ENCODE data around the gene TTC8. TPM values are rescaled to one million over a fixed set of nuclear protein-coding genes. Genes with fewer than 3 reads are reported as not detected.
"Not testable (repeated sequence)": the region's sequence is repeated elsewhere in the genome, so short reads cannot be mapped to it uniquely, and the experiment has no call there.

Gene TTC8
- 24.6 and 25.7 TPM in 2 replicates for total RNA-seq (2014; rRNA removed; shearing (Covaris generic))

DNA sequence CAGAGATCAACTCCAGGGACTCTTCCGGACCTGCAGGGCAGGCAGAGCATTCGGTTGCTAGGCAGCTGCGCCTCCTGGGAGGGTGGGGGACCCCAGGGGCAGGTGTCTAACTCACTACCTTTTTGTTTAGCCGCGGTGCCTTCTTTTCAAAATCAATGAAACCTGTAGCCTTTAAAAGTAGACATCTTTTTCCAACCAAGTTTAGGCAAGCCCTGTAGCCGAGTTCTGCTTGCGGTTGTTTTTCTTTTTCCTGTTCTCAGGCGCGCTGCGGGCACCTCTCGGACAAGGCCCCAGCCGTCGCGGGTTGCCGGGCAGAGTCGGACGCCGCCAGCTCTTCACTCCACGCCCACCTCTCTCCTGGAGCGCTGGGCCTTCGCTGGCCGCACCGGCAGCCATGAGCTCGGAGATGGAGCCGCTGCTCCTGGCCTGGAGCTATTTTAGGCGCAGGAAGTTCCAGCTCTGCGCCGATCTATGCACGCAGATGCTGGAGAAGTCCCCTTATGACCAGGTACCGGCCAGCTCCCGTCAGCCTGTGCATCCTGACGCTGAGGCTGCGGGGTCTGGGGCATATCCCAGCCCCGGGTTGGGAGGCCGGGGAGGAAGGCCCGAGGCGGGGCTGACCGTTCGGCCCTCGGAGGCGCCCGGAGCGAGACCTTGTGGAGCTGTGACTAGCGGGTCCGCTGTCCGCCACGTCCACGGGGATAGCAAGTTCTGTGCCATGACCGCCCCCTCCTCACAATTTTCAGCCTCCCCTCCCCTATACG is at the start of gene TTC8:
Gene TTC8, plus strand, starts transcription at position 338 of the 764 bp plus-strand sequence. Its CDS starts 57 bp downstream, at position 395.
- Histone ChIP-seq H3K27me3 (replicated peaks) (peaks cover 3% of the 10 kb centered on the region; the same call in 1 of the 2 replicates), H3K4me1 (replicated peaks) (peaks cover 12% of the 10 kb centered on the region), H3K27ac (peak within 1 kb of the TSS; percentile 93), H3K36me3 (no peaks in the 10 kb centered on the region), H3K4me3 (peak within 1 kb of the TSS; percentile 62), H3K9me3 (replicated peaks) (no peaks in the 10 kb centered on the region; the same call in 1 of the 2 replicates)
- peak; percentile 86 to 98 for DNase-seq (ENCODE audit: low read depth in 1 of 2, low spot score in 2 of 2)

DNA sequence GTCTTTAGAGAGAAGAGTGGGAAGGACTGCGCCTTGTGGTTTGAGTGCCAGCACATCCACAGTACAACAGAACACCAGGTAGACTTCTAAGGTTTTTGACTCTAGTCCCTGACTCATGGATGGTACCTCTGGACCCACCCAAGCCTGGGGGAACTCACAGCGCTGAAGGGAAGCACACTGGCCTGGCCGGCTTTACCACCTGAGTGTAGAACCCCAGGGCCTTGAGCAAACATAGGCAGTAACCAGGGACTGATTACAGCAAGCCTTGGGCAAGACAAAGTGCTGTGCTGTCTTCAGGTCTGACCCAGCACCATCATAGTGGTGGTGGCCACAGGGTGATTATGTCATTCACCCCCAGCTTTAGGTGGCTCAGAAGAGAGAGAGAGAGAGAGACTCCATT is 48.9 kb upstream of the TTC8 start:
- no peaks in the 10 kb centered on the region; the same call in 1 of the 2 replicates for H3K27me3 ChIP-seq (replicated peaks)
- H3K4me3 ChIP-seq = no peak overlapping the region
- H3K27ac ChIP-seq = no peak overlapping the region

DNA sequence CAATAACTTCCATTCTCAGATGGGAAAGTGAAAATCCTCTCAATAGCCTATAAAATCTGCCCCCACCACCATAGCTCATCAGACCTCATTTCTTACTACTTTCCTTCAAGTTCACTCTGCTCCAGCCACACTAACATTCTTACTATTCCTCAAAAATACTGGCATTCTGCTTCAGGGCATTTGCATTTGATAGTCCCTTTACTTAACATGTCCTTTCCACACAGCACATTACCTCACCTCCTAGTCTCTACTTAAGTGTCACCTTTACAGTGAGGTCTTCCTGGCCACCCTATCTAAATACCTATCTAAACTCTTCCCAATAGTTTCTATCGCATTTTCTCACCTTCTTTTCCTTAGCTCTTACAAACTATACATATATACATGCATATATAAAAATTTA is 38.5 kb upstream of the TTC8 start:
- H3K4me1 ChIP-seq (replicated peaks) = no peaks in the 10 kb centered on the region
- peaks cover 16% of the 10 kb centered on the region for H3K27me3 ChIP-seq (replicated peaks)
- no peak overlapping the region for H3K27ac ChIP-seq
- no peak overlapping the region for H3K4me3 ChIP-seq
- no peaks in the 10 kb centered on the region for H3K9me3 ChIP-seq (replicated peaks)
- H3K36me3 ChIP-seq = no peaks in the 10 kb centered on the region
- DNase-seq (ENCODE audit: low read depth in 1 of 2, low spot score in 2 of 2) = no peak

More for the DNA sequence above, 48.9 kb upstream of the TTC8 start:
- no peaks in the 10 kb centered on the region for H3K36me3 ChIP-seq
- DNase-seq (ENCODE audit: low read depth in 1 of 2, low spot score in 2 of 2) = no peak
- H3K4me1 ChIP-seq (replicated peaks) = no peaks in the 10 kb centered on the region
- no peaks in the 10 kb centered on the region for H3K9me3 ChIP-seq (replicated peaks)

DNA sequence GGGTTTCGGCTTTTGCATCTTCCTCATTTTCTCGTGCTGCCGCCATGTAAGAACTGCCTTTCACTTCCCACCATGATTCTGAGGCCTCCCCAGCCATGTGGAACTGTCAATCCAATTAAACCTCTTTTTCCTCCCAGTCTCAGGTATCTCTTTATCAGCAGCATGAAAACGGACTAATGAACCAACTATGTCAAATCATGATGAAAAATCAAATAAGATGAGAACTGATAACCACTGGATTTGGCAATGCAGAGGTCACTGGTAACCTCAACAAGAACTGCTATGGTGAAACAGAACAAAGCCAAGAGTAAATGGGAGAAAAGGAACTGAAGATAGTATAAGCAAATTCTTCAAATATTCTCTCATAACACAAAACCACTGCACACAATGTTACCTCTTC is 37.7 kb upstream of the TTC8 start:
- no peaks in the 10 kb centered on the region for H3K36me3 ChIP-seq
- DNase-seq (ENCODE audit: low read depth in 1 of 2, low spot score in 2 of 2) = no peak
- H3K27me3 ChIP-seq (replicated peaks) = peaks cover 24% of the 10 kb centered on the region
- no peaks in the 10 kb centered on the region for H3K9me3 ChIP-seq (replicated peaks)
- H3K4me1 ChIP-seq (replicated peaks) = no peaks in the 10 kb centered on the region
- H3K4me3 ChIP-seq = no peak overlapping the region
- no peak overlapping the region for H3K27ac ChIP-seq

DNA sequence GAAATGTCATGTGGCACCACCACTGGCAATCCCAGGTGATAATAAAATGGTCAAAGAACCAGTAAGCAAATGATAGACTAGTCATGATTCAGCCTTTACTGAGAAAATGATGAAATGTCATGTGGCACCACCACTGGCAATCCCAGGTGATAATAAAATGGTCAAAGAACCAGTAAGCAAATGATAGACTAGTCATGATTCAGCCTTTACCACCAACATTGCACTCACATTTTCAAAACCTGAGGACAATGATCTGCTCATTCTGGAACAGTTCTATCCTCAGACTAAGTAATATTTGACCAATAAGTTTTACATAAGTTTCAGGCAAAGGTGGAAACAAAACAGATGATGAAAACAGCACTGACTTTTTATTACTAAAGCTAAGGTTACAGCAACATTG is 34.9 kb upstream of the TTC8 start:
- not testable (repeated sequence) for H3K4me3 ChIP-seq; H3K9me3 ChIP-seq (replicated peaks); H3K36me3 ChIP-seq; DNase-seq (ENCODE audit: low read depth in 1 of 2, low spot score in 2 of 2); H3K27ac ChIP-seq
- H3K4me1 ChIP-seq (replicated peaks) = peaks cover 12% of the 10 kb centered on the region
- peaks cover 31% of the 10 kb centered on the region for H3K27me3 ChIP-seq (replicated peaks)

DNA sequence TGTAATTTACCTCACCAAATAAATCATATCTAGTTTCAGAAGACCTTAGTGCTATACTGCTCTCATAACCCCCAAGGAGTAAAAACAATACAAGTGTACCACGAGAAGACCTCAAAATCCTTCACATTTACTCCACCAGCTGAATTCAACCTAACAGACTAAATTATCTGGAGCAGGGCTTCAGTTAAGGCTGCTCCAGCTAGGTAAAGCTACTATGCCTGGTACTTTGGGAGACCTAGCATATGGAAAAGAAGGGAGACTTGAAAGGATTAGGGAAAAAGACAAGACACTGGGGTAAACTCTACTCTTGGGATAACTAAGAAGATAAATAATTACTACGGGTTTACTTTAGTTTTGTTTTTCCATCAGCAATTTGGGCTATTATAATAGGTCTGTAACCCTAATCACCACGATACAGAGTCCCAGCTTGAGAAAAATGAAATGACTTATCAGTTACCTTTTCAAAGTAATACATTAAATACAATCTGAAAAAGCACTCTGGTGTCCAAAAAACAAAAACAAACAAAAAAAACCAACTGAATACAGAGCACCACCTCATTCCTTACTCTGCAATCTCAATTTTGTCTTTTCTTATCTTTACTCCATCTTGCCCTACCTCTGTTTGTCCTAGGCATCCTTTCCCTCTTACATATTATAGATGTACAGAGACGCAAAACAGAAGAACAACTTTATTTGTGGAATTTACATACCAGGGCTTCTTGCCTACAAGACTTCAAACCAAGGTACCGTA is 33.8 kb upstream of the TTC8 start:
- DNase-seq (ENCODE audit: low read depth in 1 of 2, low spot score in 2 of 2) = no peak
- Histone ChIP-seq H3K27ac (no peak overlapping the region), H3K9me3 (replicated peaks) (no peaks in the 10 kb centered on the region), H3K4me3 (no peak overlapping the region), H3K36me3 (no peaks in the 10 kb centered on the region), H3K4me1 (replicated peaks) (peaks cover 12% of the 10 kb centered on the region), H3K27me3 (replicated peaks) (peaks cover 25% of the 10 kb centered on the region)

DNA sequence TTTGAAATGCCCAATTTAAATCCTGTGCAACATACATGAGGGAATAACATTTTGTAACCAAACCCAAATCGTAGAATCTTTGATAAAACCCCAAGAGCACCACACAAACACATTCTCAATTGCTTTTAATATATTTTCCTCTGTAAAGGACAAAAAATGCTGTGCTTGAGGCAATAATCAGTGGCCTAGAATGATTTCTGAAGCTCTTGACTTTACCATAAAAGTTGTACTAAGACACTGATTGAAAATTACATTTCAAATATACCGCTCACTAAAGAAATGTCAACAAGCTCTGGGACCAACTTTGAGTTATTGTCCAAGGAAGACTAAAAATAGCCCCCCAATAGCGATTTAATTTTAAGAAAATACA is 33.2 kb upstream of the TTC8 start:
- no peak overlapping the region for H3K4me3 ChIP-seq
- no peak overlapping the region for H3K27ac ChIP-seq
- H3K27me3 ChIP-seq (replicated peaks) = peaks cover 25% of the 10 kb centered on the region
- H3K9me3 ChIP-seq (replicated peaks) = no peaks in the 10 kb centered on the region
- DNase-seq (ENCODE audit: low read depth in 1 of 2, low spot score in 2 of 2) = no peak
- H3K4me1 ChIP-seq (replicated peaks) = peaks cover 12% of the 10 kb centered on the region
- H3K36me3 ChIP-seq = no peaks in the 10 kb centered on the region

DNA sequence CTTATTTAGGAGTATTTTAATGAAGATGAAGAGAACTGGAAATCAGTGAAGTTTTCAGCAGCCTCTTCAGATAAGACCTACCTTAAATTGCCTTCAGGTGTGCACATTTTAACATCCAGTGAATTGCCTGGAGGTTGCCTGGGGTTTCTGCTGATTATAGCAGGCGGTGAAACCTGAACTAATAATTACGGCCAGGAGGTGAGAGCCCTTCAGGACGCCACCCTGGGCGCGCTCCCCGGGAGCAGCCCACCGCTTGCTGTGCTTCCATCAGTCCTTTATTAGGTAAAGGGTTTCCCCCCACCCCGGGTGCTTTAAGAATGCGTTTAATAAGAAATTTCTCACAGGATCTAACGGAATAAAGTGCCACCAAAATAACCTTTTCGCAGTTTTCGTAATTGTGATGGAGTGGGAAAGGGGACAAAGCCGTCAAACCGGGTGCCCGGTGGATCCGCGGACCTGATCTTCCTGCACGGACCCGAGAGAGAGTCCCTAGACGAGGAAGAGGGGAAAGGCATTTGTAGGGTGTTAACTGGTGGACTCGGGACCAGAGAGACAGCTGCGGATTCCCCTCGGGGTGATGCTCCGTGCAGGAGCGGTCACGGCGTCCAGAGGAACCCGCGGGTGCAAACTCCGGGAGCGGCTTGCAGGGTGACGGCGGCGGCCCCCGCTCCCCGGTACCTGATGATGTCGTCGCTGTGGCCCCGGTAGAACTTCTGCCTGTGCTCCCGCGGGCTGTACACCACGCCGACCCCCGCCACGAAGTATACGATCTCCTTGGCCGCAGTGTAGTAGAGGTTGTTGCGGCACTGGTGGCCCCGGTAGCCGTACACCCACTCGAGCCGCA is 32.6 kb upstream of the TTC8 start:
- H3K27ac ChIP-seq = no peak overlapping the region
- no peak for DNase-seq (ENCODE audit: low read depth in 1 of 2, low spot score in 2 of 2)
- peaks cover 12% of the 10 kb centered on the region for H3K4me1 ChIP-seq (replicated peaks)
- H3K4me3 ChIP-seq = peak overlapping the region; percentile 45
- no peaks in the 10 kb centered on the region for H3K9me3 ChIP-seq (replicated peaks)
- H3K27me3 ChIP-seq (replicated peaks) = peaks cover 25% of the 10 kb centered on the region
- H3K36me3 ChIP-seq = no peaks in the 10 kb centered on the region

DNA sequence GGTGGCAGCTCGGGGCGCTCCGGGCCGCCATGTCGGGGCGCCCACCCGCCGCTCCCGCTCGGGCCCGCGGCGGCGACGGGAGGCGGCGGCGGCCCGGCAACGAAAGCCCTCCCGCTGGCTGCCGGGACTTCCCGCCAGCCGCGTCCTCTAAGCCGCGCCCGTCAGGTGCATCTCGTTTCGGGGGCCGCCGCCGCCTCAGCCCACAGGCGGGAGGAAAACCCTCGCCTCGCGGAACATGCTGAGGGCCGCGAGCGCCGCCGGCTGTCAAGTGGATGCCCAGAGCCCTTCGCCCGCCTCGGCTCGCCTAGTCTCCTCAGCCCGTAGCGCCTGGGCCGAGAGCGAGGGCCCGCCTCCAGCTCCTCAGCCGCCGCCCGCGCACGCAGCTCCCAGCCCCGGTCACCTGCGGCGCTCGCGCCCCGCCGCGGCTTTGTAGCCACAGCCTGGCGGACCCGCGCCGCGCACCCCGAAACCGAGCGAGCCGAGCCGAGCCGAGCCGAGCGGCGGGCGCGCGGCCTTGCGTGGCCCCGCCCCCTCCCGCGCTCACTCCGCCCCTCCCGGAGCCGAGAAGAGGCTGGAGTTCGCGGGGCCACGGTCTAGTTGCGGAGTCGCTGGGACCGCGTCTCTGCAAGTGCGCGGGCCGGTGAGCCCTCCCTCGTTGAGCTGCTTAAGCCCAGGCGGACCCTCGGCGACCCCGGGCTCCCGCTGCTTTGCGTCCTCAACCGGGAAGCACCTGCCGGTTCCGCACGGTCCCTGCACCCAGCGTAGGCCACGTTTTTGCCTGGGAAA is 31.8 kb upstream of the TTC8 start, which contains the start of gene EML5:
Gene EML5, minus strand, starts transcription at position 481 of the 786 bp plus-strand sequence. Its CDS starts 450 bp downstream, at position 31.
- peak; percentile 41 to 52 for DNase-seq (ENCODE audit: low read depth in 1 of 2, low spot score in 2 of 2)
- no peaks in the 10 kb centered on the region for H3K9me3 ChIP-seq (replicated peaks)
- H3K4me3 ChIP-seq = peak within 1 kb of the TSS; percentile 45
- peaks cover 12% of the 10 kb centered on the region for H3K4me1 ChIP-seq (replicated peaks)
- H3K27me3 ChIP-seq (replicated peaks) = peaks cover 25% of the 10 kb centered on the region
- H3K27ac ChIP-seq = no peak within 1 kb of the TSS
- no peaks in the 10 kb centered on the region for H3K36me3 ChIP-seq

DNA sequence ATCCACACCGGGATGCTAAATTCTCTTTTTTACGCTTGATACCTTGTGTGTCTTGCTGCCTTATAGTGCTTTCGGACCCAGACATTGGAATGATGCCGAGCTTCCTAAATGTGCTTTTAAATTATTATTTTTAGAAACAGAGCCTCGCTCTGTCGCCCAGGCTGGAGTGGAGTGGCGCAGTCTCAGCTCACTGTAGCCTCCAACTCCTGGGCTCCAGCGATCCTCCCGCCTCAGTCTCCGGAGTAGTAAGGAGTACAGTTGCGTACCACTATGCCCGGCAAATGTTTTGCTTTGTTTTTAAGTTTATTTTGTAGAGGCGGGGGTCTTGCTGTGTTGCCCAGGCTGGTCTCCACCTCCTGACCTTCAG is 31.2 kb upstream of the TTC8 start:
- Histone ChIP-seq H3K27ac (no peak overlapping the region), H3K9me3 (replicated peaks) (no peaks in the 10 kb centered on the region), H3K4me1 (replicated peaks) (peaks cover 12% of the 10 kb centered on the region), H3K36me3 (no peaks in the 10 kb centered on the region), H3K4me3 (peak overlapping the region; percentile 45), H3K27me3 (replicated peaks) (peaks cover 25% of the 10 kb centered on the region)
- no peak for DNase-seq (ENCODE audit: low read depth in 1 of 2, low spot score in 2 of 2)

DNA sequence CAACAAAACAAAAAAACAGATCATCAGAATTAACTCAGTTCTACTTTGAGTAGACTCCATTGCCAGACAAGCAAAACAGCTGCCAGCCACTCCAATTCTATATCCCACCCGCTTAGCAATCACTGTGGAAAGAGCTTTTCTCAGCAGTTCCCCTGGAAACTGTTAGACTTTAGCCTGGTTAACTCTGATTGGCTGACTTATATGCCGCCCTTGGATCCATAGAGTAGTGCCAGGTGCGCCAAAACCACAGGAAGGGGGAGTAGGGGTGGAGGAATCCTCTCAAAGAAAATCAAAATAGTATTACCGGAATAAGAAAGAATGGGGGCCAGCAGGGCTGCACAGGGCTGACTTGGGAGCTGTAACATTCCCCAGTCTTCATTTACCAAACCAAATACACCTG is 26.3 kb upstream of the TTC8 start:
- DNase-seq (ENCODE audit: low read depth in 1 of 2, low spot score in 2 of 2) = no peak
- Histone ChIP-seq H3K4me3 (no peak overlapping the region), H3K4me1 (replicated peaks) (no peaks in the 10 kb centered on the region; the same call in 1 of the 2 replicates), H3K27me3 (replicated peaks) (no peaks in the 10 kb centered on the region), H3K9me3 (replicated peaks) (no peaks in the 10 kb centered on the region), H3K36me3 (no peaks in the 10 kb centered on the region), H3K27ac (no peak overlapping the region)

DNA sequence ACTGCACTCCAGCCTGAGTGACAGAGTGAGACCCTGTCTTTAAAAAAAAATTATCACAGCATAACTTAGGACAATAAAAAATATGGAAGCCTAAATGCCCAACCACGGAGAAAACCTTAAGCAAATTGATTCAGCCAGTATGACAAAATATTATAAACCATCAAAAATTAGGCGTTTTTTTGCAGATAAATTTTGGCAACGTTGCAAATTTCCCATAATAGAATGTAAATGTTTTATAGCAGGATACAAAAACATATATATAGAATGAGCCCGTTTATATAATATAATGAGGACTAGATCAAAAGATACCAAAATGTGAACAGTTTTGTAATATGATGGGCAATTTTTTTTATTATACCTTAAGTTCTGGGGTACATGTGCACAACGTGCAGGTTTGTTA is 24.9 kb upstream of the TTC8 start:
- no peaks in the 10 kb centered on the region for H3K27me3 ChIP-seq (replicated peaks)
- no peaks in the 10 kb centered on the region for H3K4me1 ChIP-seq (replicated peaks)
- no peak overlapping the region for H3K4me3 ChIP-seq
- no peaks in the 10 kb centered on the region for H3K9me3 ChIP-seq (replicated peaks)
- no peak for DNase-seq (ENCODE audit: low read depth in 1 of 2, low spot score in 2 of 2)
- no peak overlapping the region for H3K27ac ChIP-seq
- H3K36me3 ChIP-seq = no peaks in the 10 kb centered on the region

DNA sequence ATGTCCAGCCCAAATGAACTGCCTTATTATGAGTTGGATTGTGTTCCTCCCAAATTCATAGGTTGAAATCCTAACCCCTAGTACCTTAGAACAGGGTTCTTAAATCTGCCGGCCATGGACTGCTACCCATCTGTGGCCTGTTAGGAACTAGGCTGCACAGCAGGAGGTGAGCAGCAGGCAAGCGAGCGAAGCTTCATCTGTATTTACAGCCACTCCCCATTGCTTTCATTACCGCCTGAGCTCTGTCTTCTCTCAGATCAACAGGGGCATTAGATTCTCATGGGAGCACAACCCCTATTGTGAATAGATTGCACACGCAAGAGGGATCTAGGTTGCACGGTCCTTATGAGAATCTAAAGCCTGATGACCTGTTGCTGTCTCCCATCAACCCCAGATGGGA is 21.9 kb upstream of the TTC8 start:
- Histone ChIP-seq H3K4me1 (replicated peaks) (no peaks in the 10 kb centered on the region), H3K27me3 (replicated peaks) (no peaks in the 10 kb centered on the region), H3K27ac (no peak overlapping the region), H3K4me3 (no peak overlapping the region), H3K9me3 (replicated peaks) (no peaks in the 10 kb centered on the region), H3K36me3 (no peaks in the 10 kb centered on the region)
- DNase-seq (ENCODE audit: low read depth in 1 of 2, low spot score in 2 of 2) = no peak
